Endothelial cell of coronary artery (primary cell): ENCODE measurements around the gene DGKK. TPM values are rescaled to one million over a fixed set of nuclear protein-coding genes. Genes with fewer than 3 reads are reported as not detected.

Source experiments
- total RNA-seq: library from RNA; depleted of rRNA; stranded (reverse); fragments of >200 nt; gene quantifications from 2 replicates; pipeline ENCODE4 v1.2.3, GENCODE V29; 2014

Gene DGKK
- not detected in 2 replicates for total RNA-seq

GRCh38 chrX:50470103-50471031 is at the start of gene DGKK:
TSS of gene DGKK (minus strand) at chrX:50470825. CDS start at chrX:50470678, 147 bp downstream.

